AG10803 (cell line): ENCODE data around the gene CMC2.

Experiments
- DNase-seq: peaks from one replicate; pipeline ENCODE4 v3.0.0; 2010; ENCODE audit warnings: low read depth
- H3K4me3 ChIP-seq: 2 replicates; pipeline ENCODE4 v1.5.1; 2011; ENCODE audit warnings: mild to moderate bottlenecking, low read length, control low read depth
- CTCF ChIP-seq: conservative IDR thresholded peaks from 2 replicates; pipeline ENCODE4 v1.5.1; 2011; ENCODE audit warnings: mild to moderate bottlenecking, low read length, control low read depth, inconsistent platforms

Gene CMC2

GRCh38 chr16:80968386-80969113 lies 38.1 kb downstream of the CMC2 start:
- DNase-seq, result peak; percentile 31
- TF ChIP-seq CTCF, result no peak
- no peak overlapping the region for H3K4me3 ChIP-seq

GRCh38 chr16:80966617-80967016 lies 40.1 kb downstream of the CMC2 start:
- no peak overlapping the region for H3K4me3 ChIP-seq
- no peak for DNase-seq
- no peak for TF ChIP-seq CTCF

- no peak for DNase-seq
- TF ChIP-seq CTCF, result no peak
- no peak overlapping the region for H3K4me3 ChIP-seq
These were observed 42.3 kb downstream of the CMC2 start for GRCh38 chr16:80964351-80964750.

GRCh38 chr16:80962879-80963278 lies 43.8 kb downstream of the CMC2 start:
- no peak for TF ChIP-seq CTCF
- DNase-seq, result no peak
- H3K4me3 ChIP-seq, result no peak overlapping the region

GRCh38 chr16:80958284-80958683 lies 48.4 kb downstream of the CMC2 start:
- no peak overlapping the region for H3K4me3 ChIP-seq
- DNase-seq, result no peak
- TF ChIP-seq CTCF, result no peak

GRCh38 chr16:80954985-80955384 lies 51.7 kb downstream of the CMC2 start:
- no peak overlapping the region for H3K4me3 ChIP-seq
- no peak for TF ChIP-seq CTCF
- DNase-seq, result no peak

GRCh38 chr16:80948886-80949493 lies 57.7 kb downstream of the CMC2 start:
- DNase-seq, result peak; percentile 47
- peak; percentile 61 for TF ChIP-seq CTCF
- H3K4me3 ChIP-seq, result no peak overlapping the region
